DOHH2 (cell line): Measurements from ENCODE around the gene TNPO3.

Experiments used
- CTCF ChIP-seq: fragments of 200-600 bp; sonication (generic); IDR thresholded peaks from one replicate; pipeline ENCODE4 v1.5.1; 2014; ENCODE audit warnings: antibody characterized with exemption, mild to moderate bottlenecking, low read depth, low read length; ENCODE audit not compliant: poor library complexity, severe bottlenecking
- EZH2phosphoT487 ChIP-seq: fragments of 200-600 bp; sonication (generic); IDR thresholded peaks from 2 replicates; pipeline ENCODE4 v1.6.1; 2017; ENCODE audit warnings: borderline replicate concordance, mild to moderate bottlenecking, antibody characterized with exemption, low read length, moderate library complexity, mixed read lengths

GRCh38 chr7:128917122-128917521 lies 137.8 kb downstream of the TNPO3 start:
- TF ChIP-seq CTCF (no peak), EZH2phosphoT487 (no peak)
